HepG2 (cell line): ENCODE data around the gene NDUFB8. TPM values are rescaled to one million over a fixed set of nuclear protein-coding genes. Genes with fewer than 3 reads are reported as not detected.

ENCODE experiments used
- ATAC-seq: fragments of 200-7000 bp; cut with Tn5 transposase; 3 replicates; pipeline ENCODE4 v1.9.1; 2020; ENCODE audit warnings: mild to moderate bottlenecking, moderate library complexity
- BruUV-seq: library from RNA; stranded (reverse); fragments of 400-500 nt; replicated peaks from 2 replicates; lab custom pipeline; 2021; lab: Mats Ljungman, UMichigan
- CTCF ChIA-PET: fragments of 300-600 bp; formaldehyde crosslinking; extraction: SDS; loops from one replicate; lab custom pipeline; 2021; ENCODE audit warnings: low total read pairs, inconsistent platforms, low intra/inter-chr PET ratio; lab: Yijun Ruan, JAX
- POLR2A ChIA-PET: fragments of 350-600 bp; sonication (Branson Sonifier 250); formaldehyde crosslinking; loops from one replicate; lab custom pipeline; 2020; ENCODE audit warnings: antibody characterized with exemption, inconsistent platforms; lab: Yijun Ruan, JAX
- DNase-seq: peaks from one replicate; pipeline ENCODE4 v3.0.0-alpha.2; 2015; ENCODE audit warnings: low spot score
- FAIRE-seq: peaks from 3 replicates; lab custom pipeline; 2011; peaks lifted over from hg19 to GRCh38; lab: Jason Lieb, UNC
- H2AFZ ChIP-seq: one replicate; pipeline ENCODE4 v1.6.1; 2011; ENCODE audit warnings: low read length, inconsistent platforms
- H3K27ac ChIP-seq: fragments of 300-600 bp; 3 replicates; pipeline ENCODE4 v1.8.0; 2011; ENCODE audit warnings: mixed run types, mild to moderate bottlenecking, mixed read lengths, low read length, inconsistent platforms; ENCODE audit not compliant: insufficient read depth; ENCODE audit errors: extremely low read length
- H3K27me3 ChIP-seq, 2 experiments: fragments of 200-600 bp in 1 of 2; 2 replicates in 1 of 2; 3 replicates in 1 of 2; pipeline versions ENCODE4 v1.6.0 to v1.8.0; 2011; ENCODE audit warnings: low read length in 2 of 2, mild to moderate bottlenecking in 2 of 2, moderate library complexity in 2 of 2, inconsistent platforms in 1 of 2; ENCODE audit not compliant: insufficient read depth in 2 of 2, control insufficient read depth in 1 of 2
- H3K36me3 ChIP-seq, 2 experiments: fragments of 200-600 bp in 1 of 2; replicated peaks in 1 of 2; 2 replicates in 1 of 2; 3 replicates in 1 of 2; pipeline versions ENCODE4 v1.5.1 to v1.8.0; 2011; ENCODE audit warnings: low read length in 2 of 2, inconsistent platforms in 1 of 2; ENCODE audit not compliant: insufficient read depth in 2 of 2, control insufficient read depth in 1 of 2
- H3K4me1 ChIP-seq: 2 replicates; pipeline ENCODE4 v1.5.1; 2012; ENCODE audit warnings: low read length, inconsistent platforms; ENCODE audit not compliant: insufficient read depth
- H3K4me2 ChIP-seq: 2 replicates; pipeline ENCODE4 v1.6.0; 2011; ENCODE audit warnings: low read depth, low read length, inconsistent platforms
- H3K4me3 ChIP-seq, 3 experiments: fragments of 200-600 bp in 1 of 3; sonication (generic), shearing (Covaris generic) in 1 of 3; replicated peaks in 1 of 3; 2 replicates each; pipeline ENCODE4 v1.5.1; 2011 to 2016; ENCODE audit warnings: low read length in 3 of 3, inconsistent platforms in 2 of 3, low read depth in 2 of 3, mild to moderate bottlenecking in 2 of 3, control low read depth in 1 of 3, mixed read lengths in 1 of 3; ENCODE audit not compliant: insufficient read depth in 1 of 3
- H3K79me2 ChIP-seq: one replicate; pipeline ENCODE4 v1.6.1; 2011; ENCODE audit warnings: low read length, inconsistent platforms; ENCODE audit not compliant: insufficient read depth
- H3K9ac ChIP-seq: 2 replicates; pipeline ENCODE4 v1.6.0; 2011; ENCODE audit warnings: mild to moderate bottlenecking, low read depth, low read length, inconsistent platforms; ENCODE audit not compliant: insufficient read depth
- H3K9me3 ChIP-seq: 2 replicates; pipeline ENCODE4 v1.5.1; 2012; ENCODE audit warnings: mild to moderate bottlenecking, low read length
- H4K20me1 ChIP-seq: 2 replicates; pipeline ENCODE4 v1.6.0; 2011; ENCODE audit warnings: inconsistent platforms, mild to moderate bottlenecking, low read length, moderate library complexity; ENCODE audit not compliant: insufficient read depth
- FOSL2 ChIP-seq: sonication (generic); formaldehyde crosslinking; IDR thresholded peaks from 2 replicates; pipeline ENCODE4 v1.4.0; 2020; ENCODE audit warnings: missing genetic modification reagents
- KIAA2018 ChIP-seq: sonication (generic); formaldehyde crosslinking; IDR thresholded peaks from 2 replicates; pipeline ENCODE4 v1.5.0; 2020; ENCODE audit warnings: mild to moderate bottlenecking, missing genetic modification reagents, borderline replicate concordance
- PPARG ChIP-seq: conservative IDR thresholded peaks from 2 replicates; pipeline ENCODE4 v1.6.1; 2016; ENCODE audit warnings: missing biosample characterization, missing genetic modification reagents
- RFX5 ChIP-seq: IDR thresholded peaks from 2 replicates; pipeline ENCODE4 v1.6.1; 2011; ENCODE audit warnings: low read depth, low read length, improper control_type of control experiment
- SKIL ChIP-seq: sonication (generic); formaldehyde crosslinking; IDR thresholded peaks from 2 replicates; pipeline ENCODE4 v1.8.0; 2022; ENCODE audit warnings: missing genetic modification reagents, mild to moderate bottlenecking, moderate library complexity, borderline replicate concordance
- ZNF138 ChIP-seq: sonication (generic); formaldehyde crosslinking; IDR thresholded peaks from 2 replicates; pipeline ENCODE4 v1.5.0; 2020; ENCODE audit warnings: mild to moderate bottlenecking, low read depth, missing genetic modification reagents
- ZNF17 ChIP-seq: sonication (generic); formaldehyde crosslinking; IDR thresholded peaks from 2 replicates; pipeline ENCODE4 v1.5.0; 2020; ENCODE audit warnings: mild to moderate bottlenecking, missing genetic modification reagents
- ZNF256 ChIP-seq: sonication (generic); formaldehyde crosslinking; conservative IDR thresholded peaks from 2 replicates; pipeline ENCODE4 v1.4.0; 2020; ENCODE audit warnings: missing genetic modification reagents
- ZNF282 ChIP-seq: fragments of 450-650 bp; IDR thresholded peaks from 2 replicates; pipeline ENCODE4 v1.6.1; 2018; ENCODE audit not compliant: partially characterized antibody
- ZNF350 ChIP-seq: sonication (generic); formaldehyde crosslinking; IDR thresholded peaks from 2 replicates; pipeline ENCODE4 v1.4.0; 2020; ENCODE audit warnings: mild to moderate bottlenecking, low read depth, missing genetic modification reagents, borderline replicate concordance
- ZNF547 ChIP-seq: sonication (generic); formaldehyde crosslinking; IDR thresholded peaks from 2 replicates; pipeline ENCODE4 v1.5.1; 2020; ENCODE audit warnings: mild to moderate bottlenecking, missing genetic modification reagents
- ZNF878 ChIP-seq: sonication (generic); formaldehyde crosslinking; IDR thresholded peaks from 2 replicates; pipeline ENCODE4 v1.8.1; 2023; ENCODE audit warnings: mild to moderate bottlenecking, missing genetic modification reagents, moderate library complexity
- WGBS: methylation state at CpG from one replicate; pipeline ENCODE4 v1.1.6; 2017; ENCODE audit warnings: low lambda C conversion rate; 5-methylcytosine and 5-hydroxymethylcytosine counted together
- in situ Hi-C: cut with HindIII; loops from 2 replicates; pipeline ENCODE4 v1.10.0; 2017; ENCODE audit warnings: low pct_unique_long_range_greater_than_20kb; ENCODE audit not compliant: extremely low pct_ligation_motif_present
- intact Hi-C: fragments of 100-400 bp; cut with micrococcal nuclease; formaldehyde crosslinking; loops from one replicate; pipeline ENCODE4 v1.10.0; 2022; ENCODE audit not compliant: unreplicated experiment
- polyA plus RNA-seq, 8 experiments: library from polyadenylated mRNA; depleted of rRNA in 3 of 8; stranded (reverse) in 7 of 8; unstranded in 1 of 8; fragments of >200 nt; fragmentation: Illumina TruSeq in 4 of 8; extraction: Trizol in 4 of 8; gene quantifications; 2 replicates each; pipeline versions ENCODE4 v1.2.1 to v1.2.3, GENCODE V29; 2011 to 2016; ENCODE audit warnings: low read depth in 4 of 8, missing spikeins in 1 of 8, mixed read lengths in 1 of 8; ENCODE audit not compliant: insufficient read depth in 1 of 8
- total RNA-seq, 5 experiments: library from RNA; depleted of rRNA; stranded (reverse); fragments of >200 nt; fragmentation: Illumina TruSeq; extraction: Trizol; gene quantifications; 2 replicates each; pipeline ENCODE4 v1.2.3, GENCODE V29; 2016; ENCODE audit warnings: low read depth in 1 of 5
- TF ChIP-seq, protein P1 (sequence below): sonication (generic); formaldehyde crosslinking; IDR thresholded peaks from 2 replicates; pipeline ENCODE4 v1.5.0; 2020; ENCODE audit warnings: missing genetic modification reagents

The NDUFB8 gene
- total and polyA plus RNA-seq, 2 of the 13 experiments (the other 11 are each of a cell fraction or from before 2014, with no cell fraction given), result 210 to 216 TPM

DNA sequence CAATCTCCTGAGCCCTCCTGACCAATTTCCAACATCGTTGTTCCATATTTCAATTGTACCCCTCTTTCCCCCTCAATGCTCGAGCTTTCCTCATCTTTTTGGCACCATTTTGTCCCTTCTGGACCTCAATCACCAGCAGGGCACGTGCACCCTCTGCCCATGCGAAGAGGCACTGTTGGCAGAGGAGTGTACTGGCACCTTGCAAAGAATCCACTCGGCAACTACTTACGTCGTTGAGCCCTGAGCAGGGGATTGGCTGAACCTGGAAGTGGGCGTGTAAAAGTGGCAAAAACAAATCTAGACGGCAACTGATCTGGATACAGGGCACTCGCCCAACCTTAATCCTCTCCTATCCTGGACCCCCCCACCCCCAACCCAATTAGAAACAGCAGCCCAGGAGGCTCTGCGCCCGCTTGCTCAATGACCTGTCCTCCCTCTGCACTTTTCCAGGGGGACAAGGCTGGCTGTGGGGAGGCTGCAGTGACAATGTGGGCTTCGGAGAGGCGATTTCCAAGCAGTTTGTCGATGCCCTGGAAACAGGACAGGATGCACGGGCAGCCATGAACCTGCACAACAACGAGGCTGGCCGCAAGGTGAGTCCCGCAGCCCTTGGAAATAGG is 48.1 kb downstream of the NDUFB8 start:
- H3K27ac ChIP-seq, result no peak overlapping the region
- no peak overlapping the region for H3K9ac ChIP-seq
- peaks cover 2 to 14% of the 10 kb centered on the region in 2 experiments; a peak in 3 of 5 replicates for H3K27me3 ChIP-seq
- no peaks in the 10 kb centered on the region for H3K9me3 ChIP-seq
- no peaks in the 10 kb centered on the region for H4K20me1 ChIP-seq
- ATAC-seq (peak; percentile 95), FAIRE-seq (peak; percentile 96), DNase-seq (peak; percentile 81)
- POLR2A ChIA-PET, result interaction anchor here (1.0 to 1.3 kb wide), 2 partner anchors 37 to 140 kb away, joined by 4 to 5 read pairs; no protein-coding TSS in a partner anchor
- in situ Hi-C loops, result no loop called here
- peaks cover 10% of the 10 kb centered on the region; the same call in 1 of the 2 replicates for H3K4me1 ChIP-seq
- intact Hi-C loops, result loop anchor here (5.0 kb wide), 1 partner anchor 36 kb away; the partner anchor contains the start of gene SEC31B
- H2AFZ ChIP-seq, result no peak overlapping the region
- WGBS, result 2% methylated on average over 10 of the region's 19 CpGs
- H3K36me3 ChIP-seq, result no peaks in the 10 kb centered on the region
- CTCF ChIA-PET, result interaction anchor here (1.4 kb wide), 1 partner anchor 47 kb away, joined by 4 read pairs; no protein-coding TSS in a partner anchor
- H3K4me2 ChIP-seq, result peak overlapping the region; percentile 98
- H3K79me2 ChIP-seq, result no peaks in the 10 kb centered on the region
- BruUV-seq, result no TSS peak
- peak overlapping the region; percentile 45 to 77 (median 58) for H3K4me3 ChIP-seq
- TF ChIP-seq ZNF256 (CRISPR knock-in tag) (no peak), ZNF282 (no peak), RFX5 (peak; percentile 100), FOSL2 (CRISPR knock-in tag) (no peak), ZNF138 (CRISPR knock-in tag) (no peak), SKIL (CRISPR knock-in tag) (no peak), PPARG (CRISPR knock-in tag) (no peak), ZNF350 (CRISPR knock-in tag) (no peak), ZNF547 (CRISPR knock-in tag) (no peak), KIAA2018 (CRISPR knock-in tag) (no peak), ZNF878 (no peak), ZNF17 (no peak)
- TF ChIP-seq, protein P1, sequence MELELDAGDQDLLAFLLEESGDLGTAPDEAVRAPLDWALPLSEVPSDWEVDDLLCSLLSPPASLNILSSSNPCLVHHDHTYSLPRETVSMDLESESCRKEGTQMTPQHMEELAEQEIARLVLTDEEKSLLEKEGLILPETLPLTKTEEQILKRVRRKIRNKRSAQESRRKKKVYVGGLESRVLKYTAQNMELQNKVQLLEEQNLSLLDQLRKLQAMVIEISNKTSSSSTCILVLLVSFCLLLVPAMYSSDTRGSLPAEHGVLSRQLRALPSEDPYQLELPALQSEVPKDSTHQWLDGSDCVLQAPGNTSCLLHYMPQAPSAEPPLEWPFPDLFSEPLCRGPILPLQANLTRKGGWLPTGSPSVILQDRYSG, result no peak
